IgD-negative memory B cell (primary cell): ENCODE data around the gene SV2C. TPM values are rescaled to one million over a fixed set of nuclear protein-coding genes. Genes with fewer than 3 reads are reported as not detected.
A peak's percentile ranks its signal among the peaks of the same experiment; 100 is the strongest.

Experiments used
- H3K27ac Mint-ChIP-seq, 3 donors: one replicate each; pipeline ENCODE4 v1.8.0; 2020 to 2022; ENCODE audit warnings: mild to moderate bottlenecking in 3 of 3, mixed read lengths in 3 of 3, moderate library complexity in 1 of 3
- H3K27me3 Mint-ChIP-seq: one replicate; pipeline ENCODE4 v1.8.0; 2021; ENCODE audit warnings: mixed read lengths
- H3K36me3 Mint-ChIP-seq: one replicate; pipeline ENCODE4 v1.8.0; 2020; ENCODE audit warnings: mild to moderate bottlenecking, mixed read lengths
- H3K4me1 Mint-ChIP-seq, 3 donors: one replicate each; pipeline ENCODE4 v1.8.0; 2020 to 2022; ENCODE audit warnings: mixed read lengths in 3 of 3, mild to moderate bottlenecking in 1 of 3
- H3K4me3 Mint-ChIP-seq, 4 donors: one replicate each; pipeline ENCODE4 v1.8.0; 2020 to 2022; ENCODE audit warnings: mild to moderate bottlenecking in 4 of 4, mixed read lengths in 4 of 4, moderate library complexity in 3 of 4
- H3K9me3 Mint-ChIP-seq, 3 donors: one replicate each; pipeline ENCODE4 v1.8.0; 2020 to 2021; ENCODE audit warnings: mixed read lengths in 3 of 3, mild to moderate bottlenecking in 1 of 3
- polyA plus RNA-seq: library from polyadenylated mRNA; unstranded; fragments of 300-500 nt; fragmentation: Illumina TruSeq; gene quantifications from one replicate; pipeline ENCODE4 v1.2.3, GENCODE V29; 2021

The SV2C gene
- polyA plus RNA-seq, 1 donor from 2014 or later: not detected

- peaks cover 0 to 4% (median 0%) of the 10 kb centered on the region in 3 donors for H3K4me1 Mint-ChIP-seq
- no peaks in the 10 kb centered on the region for H3K36me3 Mint-ChIP-seq
- no peaks in the 10 kb centered on the region for H3K27me3 Mint-ChIP-seq
- no peak overlapping the region for H3K27ac Mint-ChIP-seq
- H3K4me3 Mint-ChIP-seq: no peak overlapping the region
- peaks cover 0 to 2% (median 0%) of the 10 kb centered on the region in 3 donors for H3K9me3 Mint-ChIP-seq
Measured at GRCh38 chr5:76376866-76377230, 293.7 kb downstream of the SV2C start.

GRCh38 chr5:76378355-76378754, 295.2 kb downstream of the SV2C start:
- H3K4me1 Mint-ChIP-seq: peaks cover 0 to 4% (median 2%) of the 10 kb centered on the region in 3 donors
- H3K27me3 Mint-ChIP-seq: peaks cover 2% of the 10 kb centered on the region
- H3K4me3 Mint-ChIP-seq: no peak overlapping the region
- H3K36me3 Mint-ChIP-seq: no peaks in the 10 kb centered on the region
- H3K9me3 Mint-ChIP-seq: peaks cover 0 to 2% (median 0%) of the 10 kb centered on the region in 3 donors
- no peak overlapping the region for H3K27ac Mint-ChIP-seq

- peaks cover 2% of the 10 kb centered on the region for H3K27me3 Mint-ChIP-seq
- no peak overlapping the region for H3K27ac Mint-ChIP-seq
- no peak overlapping the region for H3K4me3 Mint-ChIP-seq
- H3K9me3 Mint-ChIP-seq: peaks cover 0 to 2% (median 0%) of the 10 kb centered on the region in 3 donors
- H3K4me1 Mint-ChIP-seq: peaks cover 0 to 4% (median 2%) of the 10 kb centered on the region in 3 donors
- H3K36me3 Mint-ChIP-seq: no peaks in the 10 kb centered on the region
Measured at GRCh38 chr5:76379316-76379715, 296.1 kb downstream of the SV2C start.

- no peaks in the 10 kb centered on the region for H3K36me3 Mint-ChIP-seq
- no peak overlapping the region for H3K27ac Mint-ChIP-seq
- H3K4me3 Mint-ChIP-seq: no peak overlapping the region
- H3K9me3 Mint-ChIP-seq: no peaks in the 10 kb centered on the region
- H3K4me1 Mint-ChIP-seq: peaks cover 0 to 4% (median 2%) of the 10 kb centered on the region in 3 donors
- H3K27me3 Mint-ChIP-seq: peaks cover 2% of the 10 kb centered on the region
Measured at GRCh38 chr5:76379855-76380254, 296.7 kb downstream of the SV2C start.

- Mint-ChIP-seq H3K9me3 (no peaks in the 10 kb centered on the region), H3K4me3 (no peak overlapping the region), H3K27ac (peak overlapping the region in 1 of 3 donors; percentile 1)
Measured at GRCh38 chr5:76380346-76381066, 297.3 kb downstream of the SV2C start.

GRCh38 chr5:76383126-76383832, 300.1 kb downstream of the SV2C start:
- H3K4me3 Mint-ChIP-seq: no peak overlapping the region
- H3K27ac Mint-ChIP-seq: no peak overlapping the region

More at GRCh38 chr5:76380346-76381066, 297.3 kb downstream of the SV2C start:
- H3K36me3 Mint-ChIP-seq: no peaks in the 10 kb centered on the region
- peaks cover 0 to 4% (median 2%) of the 10 kb centered on the region in 3 donors for H3K4me1 Mint-ChIP-seq
- H3K27me3 Mint-ChIP-seq: peaks cover 2% of the 10 kb centered on the region

GRCh38 chr5:76384189-76384588, 301.0 kb downstream of the SV2C start:
- Mint-ChIP-seq H3K27ac (peak overlapping the region in 1 of 3 donors; percentile 47), H3K4me3 (no peak overlapping the region), H3K4me1 (peaks cover 0 to 2% (median 0%) of the 10 kb centered on the region in 3 donors), H3K9me3 (no peaks in the 10 kb centered on the region), H3K27me3 (peaks cover 3% of the 10 kb centered on the region), H3K36me3 (no peaks in the 10 kb centered on the region)

More at GRCh38 chr5:76383126-76383832, 300.1 kb downstream of the SV2C start:
- Mint-ChIP-seq H3K9me3 (no peaks in the 10 kb centered on the region), H3K27me3 (peaks cover 2% of the 10 kb centered on the region), H3K4me1 (peaks cover 0 to 2% (median 2%) of the 10 kb centered on the region in 3 donors), H3K36me3 (no peaks in the 10 kb centered on the region)

- Mint-ChIP-seq H3K27me3 (peaks cover 6% of the 10 kb centered on the region), H3K4me1 (peaks cover 0 to 2% (median 0%) of the 10 kb centered on the region in 3 donors), H3K9me3 (no peaks in the 10 kb centered on the region), H3K4me3 (no peak overlapping the region), H3K27ac (no peak overlapping the region), H3K36me3 (no peaks in the 10 kb centered on the region)
Measured at GRCh38 chr5:76384705-76385104, 301.5 kb downstream of the SV2C start.

GRCh38 chr5:76385540-76385939, 302.4 kb downstream of the SV2C start:
- Mint-ChIP-seq H3K36me3 (no peaks in the 10 kb centered on the region), H3K9me3 (no peaks in the 10 kb centered on the region), H3K27me3 (peaks cover 13% of the 10 kb centered on the region), H3K4me3 (no peak overlapping the region), H3K4me1 (peaks cover 0 to 4% (median 3%) of the 10 kb centered on the region in 3 donors), H3K27ac (no peak overlapping the region)

GRCh38 chr5:76386360-76386759, 303.2 kb downstream of the SV2C start:
- Mint-ChIP-seq H3K9me3 (no peaks in the 10 kb centered on the region), H3K4me3 (no peak overlapping the region), H3K27ac (no peak overlapping the region), H3K27me3 (peaks cover 16% of the 10 kb centered on the region), H3K4me1 (peaks cover 0 to 6% (median 4%) of the 10 kb centered on the region in 3 donors), H3K36me3 (no peaks in the 10 kb centered on the region)

GRCh38 chr5:76388236-76388635, 305.1 kb downstream of the SV2C start:
- Mint-ChIP-seq H3K27ac (no peak overlapping the region), H3K9me3 (no peaks in the 10 kb centered on the region), H3K4me1 (peaks cover 0 to 6% (median 6%) of the 10 kb centered on the region in 3 donors), H3K27me3 (peaks cover 17% of the 10 kb centered on the region), H3K36me3 (peaks cover 1% of the 10 kb centered on the region), H3K4me3 (no peak overlapping the region)

- H3K36me3 Mint-ChIP-seq: peaks cover 1% of the 10 kb centered on the region
- no peak overlapping the region for H3K4me3 Mint-ChIP-seq
- peaks cover 18% of the 10 kb centered on the region for H3K27me3 Mint-ChIP-seq
- H3K9me3 Mint-ChIP-seq: no peaks in the 10 kb centered on the region
- H3K4me1 Mint-ChIP-seq: peaks cover 0 to 6% (median 4%) of the 10 kb centered on the region in 3 donors
- H3K27ac Mint-ChIP-seq: no peak overlapping the region
Measured at GRCh38 chr5:76388791-76389512, 305.8 kb downstream of the SV2C start.

- H3K4me3 Mint-ChIP-seq: no peak overlapping the region
- H3K36me3 Mint-ChIP-seq: peaks cover 1% of the 10 kb centered on the region
- peaks cover 0 to 6% (median 4%) of the 10 kb centered on the region in 3 donors for H3K4me1 Mint-ChIP-seq
- no peaks in the 10 kb centered on the region for H3K9me3 Mint-ChIP-seq
- no peak overlapping the region for H3K27ac Mint-ChIP-seq
- peaks cover 20% of the 10 kb centered on the region for H3K27me3 Mint-ChIP-seq
Measured at GRCh38 chr5:76389513-76390154, 306.5 kb downstream of the SV2C start.

GRCh38 chr5:76391014-76391413, 307.8 kb downstream of the SV2C start:
- Mint-ChIP-seq H3K27me3 (peaks cover 23% of the 10 kb centered on the region), H3K9me3 (no peaks in the 10 kb centered on the region), H3K4me1 (peaks cover 0 to 6% (median 4%) of the 10 kb centered on the region in 3 donors), H3K27ac (no peak overlapping the region), H3K4me3 (peak overlapping the region in 1 of 4 donors; percentile 42), H3K36me3 (peaks cover 1% of the 10 kb centered on the region)
